ENCODE data around the gene ANKS1A.

The ANKS1A gene

GRCh38 chr6:35083507-35083906, 194.5 kb downstream of the ANKS1A start:
- H3K27ac ChIP-seq: no peak overlapping the region
- no peak for TF ChIP-seq CTCF (conservative IDR thresholded peaks at IDR 0.05)

GRCh38 chr6:35084041-35084491, 195.0 kb downstream of the ANKS1A start:
- no peak overlapping the region for H3K27ac ChIP-seq
- TF ChIP-seq CTCF (conservative IDR thresholded peaks at IDR 0.05): no peak

DNA sequence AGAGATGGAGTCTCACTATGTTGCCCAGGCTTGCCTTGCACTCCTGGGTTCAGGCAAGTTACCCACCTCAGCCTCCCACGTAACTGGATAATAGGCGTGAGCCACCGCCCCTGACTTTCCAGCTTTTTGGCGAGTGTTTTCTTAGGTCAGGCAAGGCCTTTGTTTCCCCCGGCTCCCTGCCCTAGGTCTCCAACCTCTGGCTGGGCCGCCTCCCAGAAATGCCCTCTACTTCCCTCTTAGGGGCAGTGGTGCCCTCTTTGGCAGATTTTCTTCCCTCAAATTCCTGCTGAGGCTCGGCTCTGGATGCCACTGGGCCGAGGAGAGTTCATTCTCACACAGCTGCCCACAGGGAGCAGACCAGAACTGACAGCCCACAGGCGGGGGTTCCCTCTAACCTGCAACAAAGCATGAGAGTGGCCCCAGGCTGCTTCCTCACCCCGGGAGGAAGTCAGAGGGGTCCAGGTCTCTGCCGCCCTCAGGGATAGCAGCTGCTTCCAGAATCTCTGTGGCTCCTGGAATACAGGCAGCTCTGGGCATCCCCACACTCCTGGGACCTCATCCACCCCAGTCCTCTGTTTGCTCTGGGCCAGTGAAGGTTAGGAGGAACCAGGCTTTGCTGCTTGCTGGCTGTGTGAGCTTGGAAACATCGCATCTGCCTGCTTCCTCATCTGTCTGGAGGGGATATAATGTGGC, 195.6 kb downstream of the ANKS1A start:
- TF ChIP-seq CTCF (conservative IDR thresholded peaks at IDR 0.05): no peak

GRCh38 chr6:35085359-35086281, 196.6 kb downstream of the ANKS1A start:
- TF ChIP-seq CTCF (conservative IDR thresholded peaks at IDR 0.05): no peak
- no peak overlapping the region for H3K27ac ChIP-seq

More for the DNA sequence above, 195.6 kb downstream of the ANKS1A start:
- no peak overlapping the region for H3K27ac ChIP-seq

- TF ChIP-seq CTCF (conservative IDR thresholded peaks at IDR 0.05): no peak
- H3K27ac ChIP-seq: no peak overlapping the region
Measured at GRCh38 chr6:35086282-35086632, 197.2 kb downstream of the ANKS1A start.

DNA sequence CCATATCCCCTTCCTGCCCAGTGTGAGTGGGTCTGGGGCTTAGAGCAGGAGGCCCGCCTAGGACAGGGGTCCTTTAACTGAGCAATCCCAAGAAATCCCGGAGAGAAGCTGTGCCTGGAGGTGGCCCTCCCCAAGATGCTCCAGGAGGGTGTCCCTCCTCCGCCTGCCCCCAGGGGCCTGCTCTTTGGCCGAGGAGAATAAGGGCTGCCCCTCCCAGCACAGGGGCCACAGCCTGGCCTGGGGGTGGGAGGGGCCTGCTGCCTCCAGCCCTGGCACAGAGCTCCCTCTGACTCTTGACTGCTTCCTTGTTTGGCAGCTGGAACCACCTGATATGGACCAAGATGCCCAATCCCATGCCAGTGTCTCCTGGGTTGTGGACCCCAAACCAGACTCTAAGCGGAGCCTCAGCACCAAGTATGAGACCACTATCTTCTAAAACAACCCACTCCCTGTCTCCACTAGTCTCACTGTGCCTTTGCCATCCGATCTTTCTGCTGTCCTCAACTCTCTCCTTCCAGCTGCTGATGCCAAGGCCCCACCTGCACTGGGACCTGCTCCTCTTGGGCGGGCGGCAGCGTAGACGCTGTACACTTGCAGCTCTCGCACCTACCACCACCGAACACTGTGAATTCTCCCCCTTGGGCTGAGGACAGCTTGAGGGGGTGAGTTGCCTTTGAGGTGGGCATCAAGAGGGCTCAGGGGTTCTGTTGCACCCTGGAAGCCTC, 197.7 kb downstream of the ANKS1A start:
- TF ChIP-seq CTCF (conservative IDR thresholded peaks at IDR 0.05): no peak
- no peak overlapping the region for H3K27ac ChIP-seq
